CD4-positive, alpha-beta T cell (primary cell): ENCODE results near the gene FAM184B. TPM values are rescaled to one million over a fixed set of nuclear protein-coding genes. Genes with fewer than 3 reads are reported as not detected.

Source experiments
- ATAC-seq: fragments of 200-7000 bp; cut with Tn5 transposase; one replicate; pipeline ENCODE4 v1.10.0; 2022; ENCODE audit warnings: mild to moderate bottlenecking; ENCODE audit not compliant: poor library complexity
- CTCF ChIA-PET: fragments of 350-600 bp; sonication (Branson Sonifier 250); formaldehyde crosslinking; loops from one replicate; lab custom pipeline; 2021; ENCODE audit warnings: antibody characterized with exemption, inconsistent platforms; lab: Charles Lee
- POLR2A ChIA-PET: fragments of 350-600 bp; sonication (Branson Sonifier 250); formaldehyde crosslinking; loops from one replicate; lab custom pipeline; 2021; ENCODE audit warnings: antibody characterized with exemption, inconsistent platforms; lab: Charles Lee
- DNase-seq, 14 experiments: peaks; one replicate each; pipeline ENCODE4 v3.0.0-alpha.2; 2013 to 2020; ENCODE audit warnings: mixed read lengths in 2 of 14
- H3K27ac ChIP-seq, 2 donors: one replicate each; pipeline versions ENCODE4 v1.5.1 to v1.7.0; 2013; ENCODE audit warnings: low read length in 2 of 2, low read depth in 1 of 2, mild to moderate bottlenecking in 1 of 2
- H3K27me3 ChIP-seq, 2 experiments: 1 replicate in 1 of 2; 2 replicates in 1 of 2; pipeline versions ENCODE4 v1.6.1 to v1.7.0; 2013; ENCODE audit warnings: low read length in 2 of 2, control low read depth in 1 of 2, mild to moderate bottlenecking in 1 of 2, moderate library complexity in 1 of 2; ENCODE audit not compliant: insufficient read depth in 2 of 2, control insufficient read depth in 1 of 2
- H3K36me3 ChIP-seq: one replicate; pipeline ENCODE4 v1.6.1; 2013; ENCODE audit warnings: low read length, control low read depth; ENCODE audit not compliant: insufficient read depth
- H3K4me1 ChIP-seq: one replicate; pipeline ENCODE4 v1.6.1; 2013; ENCODE audit warnings: low read length, control low read depth; ENCODE audit not compliant: insufficient read depth
- H3K4me3 ChIP-seq: one replicate; pipeline ENCODE4 v1.5.1; 2013; ENCODE audit warnings: mild to moderate bottlenecking, low read length, moderate library complexity
- H3K9me3 ChIP-seq, 2 experiments: 1 replicate in 1 of 2; 2 replicates in 1 of 2; pipeline versions ENCODE4 v1.6.1 to v1.7.0; 2013; ENCODE audit warnings: low read length in 2 of 2, mild to moderate bottlenecking in 2 of 2, control low read depth in 1 of 2, moderate library complexity in 1 of 2; ENCODE audit not compliant: control insufficient read depth in 1 of 2, insufficient read depth in 1 of 2
- H3K27ac Mint-ChIP-seq: one replicate; pipeline ENCODE4 v1.8.0; 2020; ENCODE audit warnings: mixed read lengths
- H3K27me3 Mint-ChIP-seq: one replicate; pipeline ENCODE4 v1.8.0; 2021; ENCODE audit warnings: mixed read lengths
- H3K36me3 Mint-ChIP-seq: one replicate; pipeline ENCODE4 v1.8.0; 2021; ENCODE audit warnings: low read depth, mixed read lengths
- H3K4me1 Mint-ChIP-seq: one replicate; pipeline ENCODE4 v1.8.0; 2021; ENCODE audit warnings: low read depth, mixed read lengths
- H3K4me3 Mint-ChIP-seq: one replicate; pipeline ENCODE4 v1.8.0; 2020; ENCODE audit warnings: mild to moderate bottlenecking, mixed read lengths
- H3K9me3 Mint-ChIP-seq: one replicate; pipeline ENCODE4 v1.8.0; 2020; ENCODE audit warnings: mixed read lengths
- intact Hi-C, 2 experiments: fragments of 100-400 bp; cut with DNase I in 1 of 2; cut with micrococcal nuclease in 1 of 2; formaldehyde crosslinking; loops; one replicate each; pipeline versions ENCODE4 v1.15.1 to v1.9.0; 2023 to 2025; cut with DNase I, micrococcal nuclease
- total RNA-seq, 174 experiments: library from RNA in 2 of 174; stranded (reverse) in 2 of 174; gene quantifications; one replicate each; pipeline ENCODE4 v1.2.3 and lab custom pipeline; 2021 to 2026
- TF ChIP-seq, protein P1 (sequence below): fragments of 200-600 bp; IDR thresholded peaks from one replicate; pipeline ENCODE4 v1.8.0; 2022; ENCODE audit warnings: antibody characterized with exemption, mild to moderate bottlenecking

Gene FAM184B
- total RNA-seq, 2 experiments from 2014 or later, result not detected

DNA sequence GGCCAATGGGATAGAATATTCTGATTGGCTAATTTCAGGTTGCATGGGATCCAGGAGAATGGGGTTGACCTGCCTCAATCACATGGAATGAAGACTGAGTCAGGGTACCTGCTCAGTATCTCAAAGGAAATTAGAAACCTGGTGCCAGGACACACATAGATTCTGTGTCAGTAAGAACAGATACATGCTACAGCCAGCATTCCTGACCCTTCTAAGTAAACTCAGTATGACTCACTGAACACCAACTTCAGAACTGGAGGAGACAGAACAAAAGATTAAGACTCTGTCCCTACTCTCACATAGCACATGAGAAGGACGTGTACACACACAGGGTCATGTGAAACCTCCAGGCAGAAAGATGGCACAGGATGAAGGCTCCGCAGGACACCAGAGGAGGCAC, 54.5 kb downstream of the FAM184B start:
- DNase-seq, result no peak
- H3K9me3 ChIP-seq, result no peaks in the 10 kb centered on the region
- H3K36me3 Mint-ChIP-seq, result no peaks in the 10 kb centered on the region
- H3K4me3 ChIP-seq, result no peak overlapping the region
- H3K27ac Mint-ChIP-seq, result no peak overlapping the region
- no peaks in the 10 kb centered on the region for H3K27me3 ChIP-seq
- TF ChIP-seq, protein P1, sequence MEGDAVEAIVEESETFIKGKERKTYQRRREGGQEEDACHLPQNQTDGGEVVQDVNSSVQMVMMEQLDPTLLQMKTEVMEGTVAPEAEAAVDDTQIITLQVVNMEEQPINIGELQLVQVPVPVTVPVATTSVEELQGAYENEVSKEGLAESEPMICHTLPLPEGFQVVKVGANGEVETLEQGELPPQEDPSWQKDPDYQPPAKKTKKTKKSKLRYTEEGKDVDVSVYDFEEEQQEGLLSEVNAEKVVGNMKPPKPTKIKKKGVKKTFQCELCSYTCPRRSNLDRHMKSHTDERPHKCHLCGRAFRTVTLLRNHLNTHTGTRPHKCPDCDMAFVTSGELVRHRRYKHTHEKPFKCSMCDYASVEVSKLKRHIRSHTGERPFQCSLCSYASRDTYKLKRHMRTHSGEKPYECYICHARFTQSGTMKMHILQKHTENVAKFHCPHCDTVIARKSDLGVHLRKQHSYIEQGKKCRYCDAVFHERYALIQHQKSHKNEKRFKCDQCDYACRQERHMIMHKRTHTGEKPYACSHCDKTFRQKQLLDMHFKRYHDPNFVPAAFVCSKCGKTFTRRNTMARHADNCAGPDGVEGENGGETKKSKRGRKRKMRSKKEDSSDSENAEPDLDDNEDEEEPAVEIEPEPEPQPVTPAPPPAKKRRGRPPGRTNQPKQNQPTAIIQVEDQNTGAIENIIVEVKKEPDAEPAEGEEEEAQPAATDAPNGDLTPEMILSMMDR, result no peak
- no peaks in the 10 kb centered on the region for H3K36me3 ChIP-seq
- ATAC-seq, result no peak
- intact Hi-C loops, result no loop called here
- no peak overlapping the region for H3K4me3 Mint-ChIP-seq
- POLR2A ChIA-PET, result no interaction called here
- CTCF ChIA-PET, result no interaction called here
- peaks cover 13% of the 10 kb centered on the region for H3K27me3 Mint-ChIP-seq
- no peaks in the 10 kb centered on the region for H3K4me1 ChIP-seq
- no peaks in the 10 kb centered on the region for H3K4me1 Mint-ChIP-seq
- peaks cover 4% of the 10 kb centered on the region for H3K9me3 Mint-ChIP-seq
- no peak overlapping the region for H3K27ac ChIP-seq

DNA sequence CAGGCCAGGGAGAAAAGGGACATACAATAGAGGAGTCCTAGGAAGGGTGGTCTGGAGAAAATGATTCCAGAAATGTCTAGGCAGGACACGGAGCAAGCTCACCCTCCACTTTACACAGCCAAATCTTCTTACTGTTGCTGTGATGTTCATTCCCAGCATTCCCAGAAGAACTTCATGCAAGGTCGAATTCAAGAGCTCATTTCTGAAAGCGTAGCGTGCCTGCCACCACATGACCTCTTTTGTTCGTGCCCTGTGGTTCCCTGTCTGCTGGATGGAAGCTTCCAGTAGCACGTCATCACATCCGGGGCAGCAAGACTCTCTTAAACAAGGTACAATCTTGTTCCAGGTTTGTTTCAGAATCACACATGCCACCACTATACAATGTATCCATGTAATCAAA, 57.8 kb downstream of the FAM184B start:
- no peak overlapping the region for H3K27ac Mint-ChIP-seq
- no peak overlapping the region for H3K4me3 ChIP-seq
- POLR2A ChIA-PET, result no interaction called here
- H3K36me3 Mint-ChIP-seq, result no peaks in the 10 kb centered on the region
- CTCF ChIA-PET, result no interaction called here
- TF ChIP-seq, protein P1, result no peak
- H3K9me3 ChIP-seq, result no peaks in the 10 kb centered on the region
- ATAC-seq (no peak), DNase-seq (no peak)
- intact Hi-C loops, result no loop called here
- peaks cover 19% of the 10 kb centered on the region for H3K27me3 Mint-ChIP-seq
- no peak overlapping the region for H3K4me3 Mint-ChIP-seq
- H3K4me1 Mint-ChIP-seq, result no peaks in the 10 kb centered on the region
- H3K27me3 ChIP-seq, result no peaks in the 10 kb centered on the region
- no peak overlapping the region for H3K27ac ChIP-seq
- no peaks in the 10 kb centered on the region for H3K36me3 ChIP-seq
- no peaks in the 10 kb centered on the region for H3K9me3 Mint-ChIP-seq
- H3K4me1 ChIP-seq, result no peaks in the 10 kb centered on the region

- Mint-ChIP-seq H3K4me3 (no peak overlapping the region), H3K27ac (no peak overlapping the region), H3K27me3 (peaks cover 11% of the 10 kb centered on the region), H3K36me3 (no peaks in the 10 kb centered on the region), H3K4me1 (no peaks in the 10 kb centered on the region), H3K9me3 (no peaks in the 10 kb centered on the region)
- no peaks in the 10 kb centered on the region for H3K9me3 ChIP-seq
- no peaks in the 10 kb centered on the region for H3K27me3 ChIP-seq
- DNase-seq (no peak), ATAC-seq (no peak)
- CTCF ChIA-PET, result no interaction called here
- TF ChIP-seq, protein P1, result no peak
- H3K27ac ChIP-seq, result no peak overlapping the region
- no peak overlapping the region for H3K4me3 ChIP-seq
- no peaks in the 10 kb centered on the region for H3K4me1 ChIP-seq
- POLR2A ChIA-PET, result no interaction called here
- intact Hi-C loops, result no loop called here
- H3K36me3 ChIP-seq, result no peaks in the 10 kb centered on the region
Observed at GRCh38 chr4:17722356-17722700, 59.1 kb downstream of the FAM184B start.
